Common myeloid progenitor, CD34-positive (primary cell): ENCODE data around the gene SLC17A7.

ENCODE experiments used
- CTCF ChIA-PET: fragments of 350-600 bp; sonication (Branson Sonifier 250); formaldehyde crosslinking; loops from one replicate; lab custom pipeline; 2021; ENCODE audit warnings: antibody characterized with exemption; lab: Charles Lee
- POLR2A ChIA-PET: fragments of 350-600 bp; sonication (Branson Sonifier 250); formaldehyde crosslinking; loops from one replicate; lab custom pipeline; 2021; ENCODE audit warnings: antibody characterized with exemption; lab: Charles Lee
- DNase-seq, 3 donors: peaks; one replicate each; pipeline versions ENCODE4 v3.0.0 to v3.0.0-alpha.2; 2013
- H3K27ac ChIP-seq, 2 experiments: 1 replicate in 1 of 2; 2 replicates in 1 of 2; pipeline ENCODE4 v1.7.0; 2013; ENCODE audit warnings: inconsistent platforms in 2 of 2, low read length in 2 of 2, mild to moderate bottlenecking in 2 of 2, low read depth in 1 of 2, moderate library complexity in 1 of 2; ENCODE audit not compliant: severe bottlenecking in 2 of 2, insufficient read depth in 1 of 2, poor library complexity in 1 of 2
- H3K27me3 ChIP-seq, 5 experiments: replicated peaks in 2 of 5; 1 replicate in 3 of 5; 2 replicates in 2 of 5; pipeline versions ENCODE4 v1.6.1 to v1.7.0; 2013; ENCODE audit warnings: low read length in 4 of 5, mild to moderate bottlenecking in 2 of 5, moderate library complexity in 2 of 5, inconsistent platforms in 1 of 5; ENCODE audit not compliant: insufficient read depth in 5 of 5, control insufficient read depth in 4 of 5
- H3K36me3 ChIP-seq, 4 experiments: 1 replicate in 2 of 4; 2 replicates in 2 of 4; pipeline versions ENCODE4 v1.6.1 to v1.7.0; 2013; ENCODE audit warnings: low read length in 3 of 4, control low read depth in 1 of 4, mild to moderate bottlenecking in 1 of 4; ENCODE audit not compliant: control insufficient read depth in 4 of 4, insufficient read depth in 4 of 4
- H3K4me1 ChIP-seq, 4 experiments: 1 replicate in 3 of 4; 2 replicates in 1 of 4; pipeline versions ENCODE4 v1.6.1 to v1.7.1; 2013; ENCODE audit warnings: low read length in 3 of 4, mild to moderate bottlenecking in 3 of 4, control low read depth in 1 of 4, inconsistent platforms in 1 of 4, moderate library complexity in 1 of 4; ENCODE audit not compliant: control insufficient read depth in 4 of 4, insufficient read depth in 4 of 4; ENCODE audit errors: control extremely low read depth in 1 of 4
- H3K4me3 ChIP-seq, 7 experiments: 1 replicate in 4 of 7; 2 replicates in 3 of 7; pipeline versions ENCODE4 v1.5.1 to v1.7.0; 2013; ENCODE audit warnings: mild to moderate bottlenecking in 7 of 7, low read length in 6 of 7, moderate library complexity in 6 of 7, inconsistent platforms in 2 of 7, low read depth in 2 of 7, control low read depth in 1 of 7; ENCODE audit not compliant: insufficient read depth in 4 of 7, control insufficient read depth in 1 of 7; ENCODE audit errors: extremely low read depth in 1 of 7
- H3K9me3 ChIP-seq, 5 experiments: 1 replicate in 4 of 5; 2 replicates in 1 of 5; pipeline versions ENCODE4 v1.6.1 to v1.7.1; 2013; ENCODE audit warnings: low read length in 4 of 5, mild to moderate bottlenecking in 2 of 5, inconsistent platforms in 1 of 5, low read depth in 1 of 5, moderate library complexity in 1 of 5; ENCODE audit not compliant: control insufficient read depth in 4 of 5, insufficient read depth in 2 of 5; ENCODE audit errors: control extremely low read depth in 1 of 5
- WGBS: methylation state at CpG from one replicate; pipeline ENCODE4 v1.1.5; 2013; ENCODE audit not compliant: insufficient coverage; 5-methylcytosine and 5-hydroxymethylcytosine counted together

SLC17A7 gene

GRCh38 chr19:49393881-49394280, 47.4 kb downstream of the SLC17A7 start:
- Histone ChIP-seq H3K9me3 (no peaks in the 10 kb centered on the region), H3K27me3 (peaks cover 0 to 4% (median 0%) of the 10 kb centered on the region in 5 experiments), H3K4me3 (no peak overlapping the region), H3K36me3 (no peaks in the 10 kb centered on the region), H3K27ac (no peak overlapping the region), H3K4me1 (peaks cover 0 to 10% (median 7%) of the 10 kb centered on the region in 4 experiments)
- no CpG with 5 or more reads among the region's 5 CpGs for whole genome bisulfite sequencing
- DNase-seq, result no peak
- ChIA-PET POLR2A (no interaction called here), CTCF (interaction anchor here (0.7 to 3.6 kb wide), 6 partner anchors 10 to 79 kb away, joined by 3 to 23 read pairs (median 8); partner anchors contain the start of gene FLT3LG)

GRCh38 chr19:49391581-49392399, 49.5 kb downstream of the SLC17A7 start:
- DNase-seq, result peak; percentile 74 to 82 (median 78)
- Histone ChIP-seq H3K36me3 (no peaks in the 10 kb centered on the region), H3K9me3 (no peaks in the 10 kb centered on the region), H3K4me3 (peak overlapping the region in 1 of 7 experiments; percentile 7), H3K27me3 (peaks cover 0 to 4% (median 0%) of the 10 kb centered on the region in 5 experiments), H3K27ac (no peak overlapping the region), H3K4me1 (peaks cover 0 to 10% (median 4%) of the 10 kb centered on the region in 4 experiments)
- CTCF ChIA-PET, result interaction anchor here (0.6 to 3.8 kb wide), 20 partner anchors 11 to 290 kb away, joined by 3 to 23 read pairs (median 4); partner anchors contain the start of genes ALDH16A1, FLT3LG and GFY
- 34% methylated on average over 11 of the region's 14 CpGs for WGBS
- POLR2A ChIA-PET, result interaction anchor here (0.6 kb wide), 1 partner anchor 82 kb away, joined by 4 read pairs; the partner anchor contains the start of gene FLT3LG

GRCh38 chr19:49390929-49391359, 50.4 kb downstream of the SLC17A7 start:
- CTCF ChIA-PET, result interaction anchor here (0.7 to 3.8 kb wide), 17 partner anchors 9 to 88 kb away, joined by 3 to 23 read pairs (median 4); partner anchors contain the start of genes ALDH16A1, FLT3LG and GFY
- Histone ChIP-seq H3K4me1 (peaks cover 0 to 10% (median 4%) of the 10 kb centered on the region in 4 experiments), H3K36me3 (no peaks in the 10 kb centered on the region), H3K9me3 (no peaks in the 10 kb centered on the region), H3K4me3 (no peak overlapping the region), H3K27me3 (peaks cover 0 to 4% (median 0%) of the 10 kb centered on the region in 5 experiments), H3K27ac (no peak overlapping the region)
- 83% methylated on average over 4 of the region's 9 CpGs for WGBS
- DNase-seq, result peak in 1 of 3 donors; percentile 23
- POLR2A ChIA-PET, result no interaction called here

GRCh38 chr19:49390131-49390928, 51.0 kb downstream of the SLC17A7 start:
- peaks cover 0 to 10% (median 4%) of the 10 kb centered on the region in 4 experiments for H3K4me1 ChIP-seq
- peaks cover 0 to 2% (median 0%) of the 10 kb centered on the region in 5 experiments for H3K27me3 ChIP-seq
- CTCF ChIA-PET, result interaction anchor here (0.8 to 3.8 kb wide), 10 partner anchors 10 to 83 kb away, joined by 3 to 23 read pairs (median 7); partner anchors contain the start of genes FLT3LG and GFY
- no peak overlapping the region for H3K4me3 ChIP-seq
- no peaks in the 10 kb centered on the region for H3K36me3 ChIP-seq
- H3K27ac ChIP-seq, result no peak overlapping the region
- no peaks in the 10 kb centered on the region for H3K9me3 ChIP-seq
- POLR2A ChIA-PET, result no interaction called here
- WGBS, result 93% methylated on average over 22 of the region's 26 CpGs
- no peak for DNase-seq

GRCh38 chr19:49389406-49389805, 51.9 kb downstream of the SLC17A7 start:
- Histone ChIP-seq H3K27ac (no peak overlapping the region), H3K4me1 (peaks cover 0 to 10% (median 4%) of the 10 kb centered on the region in 4 experiments), H3K9me3 (no peaks in the 10 kb centered on the region), H3K4me3 (no peak overlapping the region), H3K27me3 (peaks cover 0 to 2% (median 0%) of the 10 kb centered on the region in 5 experiments), H3K36me3 (no peaks in the 10 kb centered on the region)
- POLR2A ChIA-PET, result no interaction called here
- no peak for DNase-seq
- 95% methylated on average over 19 of the region's 20 CpGs for WGBS
- CTCF ChIA-PET, result interaction anchor here (3.8 kb wide), 1 partner anchor 81 kb away, joined by 20 read pairs; no protein-coding TSS in a partner anchor

- H3K27me3 ChIP-seq, result peaks cover 0 to 2% (median 0%) of the 10 kb centered on the region in 5 experiments
- ChIA-PET CTCF (interaction anchor here (1.0 kb wide), 1 partner anchor 38 kb away, joined by 3 read pairs; no protein-coding TSS in a partner anchor), POLR2A (no interaction called here)
- H3K36me3 ChIP-seq, result no peaks in the 10 kb centered on the region
- no peak within 1 kb of the TSS for H3K27ac ChIP-seq
- peak; percentile 85 to 87 (median 87) for DNase-seq
- peaks cover 0 to 10% (median 4%) of the 10 kb centered on the region in 4 experiments for H3K4me1 ChIP-seq
- H3K4me3 ChIP-seq, result peak within 1 kb of the TSS in 1 of 7 experiments; percentile 10
- WGBS, result 65% methylated on average over 36 of the region's 40 CpGs
- peaks cover 0 to 3% (median 0%) of the 10 kb centered on the region in 5 experiments for H3K9me3 ChIP-seq
Observed at GRCh38 chr19:49387936-49388372, 53.4 kb downstream of the SLC17A7 start, which contains the start of gene KASH5. TSS of gene KASH5 (plus strand) at chr19:49388249. CDS start at chr19:49390884, 2,635 bp downstream.
